Stimulated activated CD4-positive, alpha-beta T cell treated with anti-CD3 and anti-CD28 coated beads, Interleukin-15, amount 100 ng/mL, for 24 hours (primary cell): ENCODE measurements around the gene KCNK2.
A peak's percentile ranks its signal among the peaks of the same experiment; 100 is the strongest.

ENCODE experiments used
- DNase-seq: peaks from one replicate; pipeline ENCODE4 v3.0.0-alpha.2; 2020

KCNK2 gene, protein sequence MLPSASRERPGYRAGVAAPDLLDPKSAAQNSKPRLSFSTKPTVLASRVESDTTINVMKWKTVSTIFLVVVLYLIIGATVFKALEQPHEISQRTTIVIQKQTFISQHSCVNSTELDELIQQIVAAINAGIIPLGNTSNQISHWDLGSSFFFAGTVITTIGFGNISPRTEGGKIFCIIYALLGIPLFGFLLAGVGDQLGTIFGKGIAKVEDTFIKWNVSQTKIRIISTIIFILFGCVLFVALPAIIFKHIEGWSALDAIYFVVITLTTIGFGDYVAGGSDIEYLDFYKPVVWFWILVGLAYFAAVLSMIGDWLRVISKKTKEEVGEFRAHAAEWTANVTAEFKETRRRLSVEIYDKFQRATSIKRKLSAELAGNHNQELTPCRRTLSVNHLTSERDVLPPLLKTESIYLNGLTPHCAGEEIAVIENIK

DNA sequence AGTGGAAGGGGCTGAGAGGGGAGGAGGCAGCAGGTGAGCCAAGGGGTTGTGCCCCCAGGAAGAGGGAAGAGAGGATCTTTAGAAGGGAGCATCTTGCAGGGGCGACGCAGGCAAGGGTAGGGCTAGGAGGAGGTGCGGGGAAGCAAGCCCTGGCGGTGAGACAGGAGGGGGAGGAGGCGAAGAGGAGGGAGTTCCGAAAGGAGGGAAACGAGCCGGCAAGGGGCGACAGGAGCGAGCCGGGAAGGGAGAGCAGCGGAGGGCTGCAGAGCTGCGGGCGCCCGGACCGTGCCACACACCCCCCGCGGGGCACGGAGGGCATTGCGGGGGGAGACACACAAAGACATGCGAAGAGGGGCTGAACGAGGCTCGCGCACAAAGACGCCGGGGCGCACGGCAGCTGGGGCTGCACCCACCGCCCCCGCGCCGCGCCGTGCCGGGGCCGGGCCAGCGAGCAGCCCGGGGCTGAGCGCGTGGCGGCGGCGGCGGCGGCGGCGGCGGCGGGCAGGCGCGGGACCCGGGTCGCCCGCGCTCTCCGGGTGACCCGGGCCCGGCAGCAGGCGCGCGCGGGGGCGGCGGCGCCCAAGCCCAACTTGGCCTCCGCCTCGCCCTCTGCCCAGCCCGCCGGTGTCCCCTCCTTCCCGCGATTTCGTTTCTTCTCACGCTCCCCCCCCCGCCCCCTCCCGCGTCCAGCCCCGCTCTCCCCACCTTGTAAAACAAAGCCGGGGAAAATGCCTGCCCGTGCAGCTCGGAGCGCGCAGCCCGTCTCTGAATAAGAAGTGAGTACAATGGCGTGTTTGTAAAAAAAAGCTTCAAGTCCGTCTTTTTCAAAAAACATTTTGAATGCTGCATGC lies at the start of gene KCNK2:
KCNK2 (plus strand) TSS at position 206 of the 851 bp plus-strand sequence. CDS start 649 bp downstream, outside the sequence.
- peak; percentile 13 for DNase-seq

DNA sequence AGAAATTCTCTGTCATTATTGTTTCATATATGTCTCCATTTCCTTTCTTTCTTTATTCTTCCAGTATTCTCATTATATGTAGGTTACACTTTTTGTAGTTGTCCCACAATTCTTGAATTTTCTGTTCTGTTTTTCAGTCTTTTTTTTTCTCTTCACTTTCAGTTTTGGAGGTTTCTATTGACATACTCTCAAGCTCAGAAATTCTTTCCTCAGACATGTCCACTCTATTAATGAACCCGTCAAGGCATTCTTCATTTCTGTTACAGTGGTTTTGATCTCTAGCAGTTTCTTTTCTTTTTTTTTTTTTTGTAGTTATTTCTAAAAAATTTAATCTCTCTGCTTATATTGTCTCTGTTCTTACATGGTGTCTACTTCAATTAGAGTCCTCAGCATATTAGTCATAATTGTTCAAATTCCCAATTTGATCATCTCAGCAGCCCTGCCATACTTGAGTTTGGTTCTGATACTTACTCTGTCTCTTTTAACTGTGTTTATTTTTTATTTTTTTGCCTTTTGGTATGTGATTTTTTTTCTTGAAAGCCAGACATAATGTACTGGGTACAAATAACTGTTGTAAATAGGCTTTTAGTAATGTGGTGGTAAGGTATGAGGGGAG lies 49.5 kb upstream of the KCNK2 start:
- DNase-seq: no peak

DNA sequence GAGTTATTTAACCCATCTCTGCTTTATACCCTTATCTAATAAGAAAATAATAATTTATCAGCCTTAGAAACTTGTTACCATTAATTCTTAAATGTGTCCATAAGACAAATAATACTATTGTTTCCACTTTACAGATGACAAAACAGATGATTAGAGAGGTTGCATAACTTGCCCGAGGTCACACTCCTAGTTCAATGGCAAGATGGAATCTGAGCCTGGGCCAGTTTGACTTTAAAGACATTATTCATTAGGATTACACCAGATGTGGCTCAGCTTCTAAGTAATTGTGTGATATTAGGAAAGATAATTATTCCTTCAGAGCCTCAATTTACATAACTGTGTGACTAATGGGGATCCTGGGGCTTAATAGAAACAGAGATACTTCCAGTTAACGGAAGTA lies 42.3 kb upstream of the KCNK2 start:
- DNase-seq: no peak

DNA sequence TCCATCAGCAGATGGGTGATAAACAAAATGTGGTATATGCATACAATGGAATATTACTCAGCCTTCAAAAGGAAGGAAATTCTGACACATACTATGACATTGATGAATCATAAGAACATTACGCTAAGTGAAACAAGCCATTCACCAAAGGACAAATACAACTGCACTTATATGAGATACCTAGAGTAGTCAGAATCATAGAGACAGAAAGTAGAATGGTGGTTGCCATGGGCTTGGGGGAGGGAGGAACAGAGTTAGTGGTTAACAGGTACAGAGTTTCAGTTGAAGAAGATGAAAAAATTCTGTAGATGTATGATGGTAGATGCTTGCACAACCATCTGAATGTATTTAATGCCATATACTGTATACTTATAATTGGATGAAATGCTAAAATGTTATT lies 39.1 kb upstream of the KCNK2 start:
- DNase-seq: peak; percentile 31

DNA sequence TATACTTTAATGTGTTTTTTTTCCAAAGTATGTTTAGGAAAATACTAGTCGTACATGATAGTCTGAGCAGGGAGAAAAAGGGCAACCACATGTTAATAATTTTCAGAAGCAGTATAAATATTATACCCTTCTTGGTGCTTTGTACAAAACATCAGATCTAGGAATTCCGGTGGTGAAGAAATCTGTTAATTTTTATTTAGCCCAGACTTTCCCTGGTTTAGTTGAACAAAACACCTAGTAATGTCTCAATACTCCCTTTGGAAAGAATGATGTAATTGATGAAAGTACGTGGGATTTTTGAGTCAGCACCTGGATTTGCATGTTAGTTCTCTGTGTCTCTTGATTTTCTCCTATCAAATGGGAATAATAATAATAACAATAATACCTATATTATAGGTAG lies 38.4 kb upstream of the KCNK2 start:
- DNase-seq: no peak

DNA sequence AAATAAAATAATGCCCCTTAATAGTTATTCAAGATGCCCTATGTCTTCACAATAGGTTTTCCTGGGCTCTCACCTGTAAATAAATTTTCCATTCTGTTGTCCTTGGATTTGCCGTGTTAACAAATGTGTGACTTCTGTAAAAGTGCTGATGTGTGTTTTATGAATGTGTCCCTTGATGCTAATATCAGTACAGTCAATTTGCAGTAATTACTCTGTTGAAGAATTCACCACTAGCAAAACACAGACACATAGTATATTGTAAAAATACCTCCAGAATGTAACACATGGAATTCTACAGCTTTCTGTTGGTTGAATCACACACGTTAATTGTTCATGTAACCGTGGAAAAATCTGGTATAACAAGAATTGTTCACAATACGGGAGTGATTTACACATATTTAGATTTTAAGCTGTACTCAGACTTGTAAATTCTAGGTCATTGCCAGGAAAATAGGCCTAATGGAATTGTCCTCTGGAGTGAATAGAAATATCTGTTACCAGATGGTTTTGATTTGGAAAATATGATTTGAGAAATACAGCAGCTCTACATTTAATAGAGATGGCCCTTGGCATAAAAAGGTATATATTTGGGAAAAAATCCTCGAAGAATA lies 36.7 kb upstream of the KCNK2 start:
- DNase-seq: no peak

DNA sequence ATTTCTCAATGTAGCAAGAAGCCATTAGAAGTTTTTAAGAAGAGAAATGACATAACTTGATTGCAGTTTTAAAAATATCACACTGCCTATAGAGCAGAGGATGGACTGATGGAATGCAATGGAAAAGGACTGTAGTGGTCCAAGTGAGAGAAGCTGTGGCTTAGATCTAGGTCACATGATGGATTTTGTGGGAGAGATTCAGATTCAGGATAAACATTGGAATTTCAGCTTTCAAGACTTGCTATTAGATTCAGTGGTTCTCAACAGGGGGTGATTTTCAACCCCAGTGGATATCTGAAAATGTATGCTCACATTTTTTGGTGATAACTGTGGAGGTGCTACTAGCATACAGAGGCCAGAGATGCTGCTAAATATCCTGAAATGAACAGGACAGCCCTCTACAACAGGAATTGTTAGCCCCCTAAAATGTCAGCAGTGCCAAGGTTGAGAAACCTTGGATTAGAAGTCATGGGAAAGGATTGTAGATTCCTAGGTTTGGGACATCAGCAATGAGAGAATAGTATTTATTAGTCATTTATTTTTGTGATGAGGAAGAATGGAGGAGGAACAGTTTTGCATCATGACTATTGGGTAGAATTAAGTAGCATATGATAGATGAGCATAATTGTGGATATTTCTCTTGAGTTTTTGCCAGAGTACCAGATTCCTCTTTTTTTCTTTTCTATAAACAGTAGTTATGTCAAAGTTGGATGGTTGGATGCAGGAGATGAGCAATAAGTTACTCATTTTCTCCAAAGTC lies 30.1 kb upstream of the KCNK2 start:
- no peak for DNase-seq

DNA sequence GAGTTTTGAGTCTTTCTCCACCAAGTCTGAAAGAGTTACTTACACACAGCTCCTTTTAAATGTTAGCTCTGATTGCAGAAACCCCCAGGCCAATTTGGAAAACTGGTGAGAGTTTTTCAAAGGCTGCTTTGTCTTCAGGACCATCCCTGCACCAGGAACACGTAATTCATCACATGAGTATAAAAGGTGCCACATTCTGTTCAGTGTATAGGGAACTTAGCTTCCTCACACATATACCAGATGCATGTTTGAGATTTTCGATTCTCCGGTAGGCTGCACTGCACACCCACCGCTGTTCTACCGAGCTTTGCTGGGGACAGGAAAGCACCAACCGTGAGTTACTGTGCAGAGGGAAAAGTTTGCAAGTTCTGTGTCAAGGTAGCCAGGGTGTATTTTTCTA lies 28.3 kb upstream of the KCNK2 start:
- no peak for DNase-seq

DNA sequence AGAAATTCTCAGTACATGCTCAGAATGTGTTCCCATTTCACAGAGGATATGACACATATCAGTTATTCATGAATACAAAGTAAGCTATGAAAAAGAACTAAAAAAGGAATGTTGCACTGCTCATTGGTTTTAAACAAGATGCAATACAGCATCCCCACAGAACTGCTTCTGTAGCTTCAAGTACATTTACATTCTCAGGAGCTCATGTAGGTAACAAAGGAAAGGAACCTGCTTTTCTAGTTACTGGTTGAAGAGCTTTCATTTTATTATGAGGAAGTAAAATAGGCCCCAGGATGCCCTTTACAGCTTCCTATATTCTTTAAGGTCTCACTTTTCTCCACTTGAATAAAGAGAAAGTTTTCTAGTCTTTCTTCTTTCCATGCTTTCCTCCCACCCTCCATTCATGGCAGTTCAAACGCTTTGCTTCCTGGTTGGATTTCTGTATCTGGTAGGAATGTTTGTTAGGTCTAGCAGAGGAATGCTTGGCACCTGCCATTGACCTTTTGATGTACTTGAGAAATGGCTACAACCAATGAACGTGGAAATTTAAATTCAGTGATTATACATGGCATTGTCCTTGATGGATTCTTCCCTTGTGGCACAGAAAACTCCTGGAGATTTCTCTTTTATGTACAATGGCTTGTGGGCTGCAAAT lies 27.1 kb upstream of the KCNK2 start:
- no peak for DNase-seq

DNA sequence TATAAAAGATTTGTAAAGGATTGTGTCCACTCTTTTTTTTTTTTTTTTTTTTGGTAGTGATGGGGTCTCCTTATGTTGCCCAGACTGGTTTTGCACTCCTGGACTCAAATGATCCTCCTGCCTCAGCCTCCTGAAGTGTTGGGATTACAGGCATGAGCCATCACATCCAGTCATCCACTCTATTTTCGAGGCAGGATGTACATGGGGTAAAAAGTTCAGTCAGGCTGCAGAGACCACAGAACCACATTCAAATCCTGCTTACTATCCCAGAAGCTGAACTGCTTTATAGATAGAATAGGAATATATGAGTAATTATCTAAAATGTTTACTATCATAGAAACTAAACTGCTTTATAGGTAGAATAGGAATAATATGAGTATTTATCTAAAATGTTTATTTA lies 26.0 kb upstream of the KCNK2 start:
- no peak for DNase-seq

DNA sequence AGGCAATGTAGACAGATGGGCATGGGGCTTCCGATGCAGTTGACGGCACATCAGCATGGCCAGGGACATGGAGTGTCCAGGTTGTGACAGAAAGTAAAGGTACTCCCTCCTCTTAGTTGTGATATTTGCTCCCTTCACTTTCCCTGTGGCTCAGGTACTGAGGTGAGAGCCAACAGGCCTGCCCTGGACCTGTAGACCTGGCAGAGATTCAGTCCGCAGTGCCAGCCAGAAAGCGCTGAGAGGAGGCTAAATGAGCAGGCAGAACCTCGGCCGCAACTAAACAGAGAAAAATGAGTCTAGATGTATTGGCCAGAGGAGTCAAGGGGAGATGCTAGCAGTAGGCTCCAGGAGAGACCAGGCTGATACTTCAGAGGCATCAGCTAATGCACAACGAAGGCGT lies 22.6 kb upstream of the KCNK2 start:
- DNase-seq: no peak

DNA sequence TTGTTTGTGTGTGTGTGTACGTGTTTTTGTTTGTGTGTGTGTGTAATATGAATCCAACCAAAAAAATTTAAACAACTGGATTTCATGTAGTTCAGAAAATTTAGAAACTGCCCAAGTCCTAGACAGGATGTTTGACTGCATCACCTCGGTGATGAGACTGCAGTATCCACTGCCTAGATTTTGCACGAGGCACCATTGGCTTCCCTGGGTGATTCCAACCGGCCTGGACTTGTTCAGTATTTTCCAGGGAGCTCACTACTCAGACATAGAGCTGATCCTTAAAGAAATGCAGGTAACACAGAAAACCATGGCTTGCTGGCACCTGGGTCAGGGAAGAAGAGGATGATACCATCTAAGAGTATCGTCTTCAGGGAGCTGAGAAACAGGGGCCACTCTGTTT lies 18.2 kb upstream of the KCNK2 start:
- DNase-seq: no peak

DNA sequence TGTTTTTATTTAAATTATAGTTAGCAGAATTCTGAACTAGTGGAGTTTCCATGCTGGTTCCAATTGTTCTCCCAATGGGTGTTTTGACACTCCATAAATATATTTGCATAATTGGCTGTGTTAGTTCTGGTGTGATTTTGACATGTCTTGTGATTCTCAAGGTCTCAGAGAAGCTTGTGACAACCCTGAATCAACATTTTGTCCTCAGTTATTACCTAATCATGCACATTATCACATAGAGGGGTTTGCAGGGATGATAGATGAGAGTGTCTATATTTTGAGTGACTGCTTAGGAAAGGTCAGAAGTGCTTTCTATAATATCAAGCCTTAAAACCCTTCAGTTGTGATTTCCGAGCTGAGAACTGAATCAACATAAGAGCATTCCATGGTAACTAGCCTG lies 11.5 kb upstream of the KCNK2 start:
- DNase-seq: no peak

DNA sequence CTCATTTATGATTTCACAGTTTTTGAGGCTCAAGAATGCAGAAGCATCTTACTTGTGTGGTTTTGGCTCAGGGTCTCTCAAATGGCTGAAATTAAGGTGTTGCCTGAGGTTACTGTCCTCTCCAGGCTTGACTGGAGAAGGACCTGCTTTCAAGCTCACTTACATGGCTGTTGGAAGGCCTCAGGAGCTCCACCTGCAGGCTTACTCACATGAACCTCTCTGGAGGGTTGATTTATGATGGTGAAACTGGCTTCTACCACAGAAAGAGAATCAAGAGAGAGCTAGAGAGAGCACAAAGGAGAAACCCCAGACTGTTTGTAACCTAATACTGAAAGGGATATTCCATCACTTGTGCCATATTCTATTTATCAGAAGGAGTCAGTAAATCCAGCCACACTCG lies 6.2 kb upstream of the KCNK2 start:
- DNase-seq: peak; percentile 3

DNA sequence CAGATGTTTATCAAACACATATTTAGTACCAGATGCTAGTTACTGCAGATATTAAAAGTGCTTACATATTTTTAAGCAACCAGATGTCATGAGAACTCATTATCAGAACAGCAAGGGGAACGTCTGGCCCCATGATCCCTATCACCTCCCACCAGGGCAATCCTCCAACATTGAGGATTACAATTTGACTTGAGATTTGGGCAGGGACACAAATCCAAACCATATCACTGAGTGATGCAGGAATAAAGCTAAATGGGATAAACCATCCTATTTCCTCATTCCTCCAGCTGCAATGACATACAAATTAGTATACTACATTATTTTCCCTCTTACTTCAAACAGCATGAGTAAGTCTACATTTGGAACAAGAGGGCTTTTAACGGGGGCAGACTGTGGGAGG lies 3.1 kb upstream of the KCNK2 start:
- DNase-seq: no peak

DNA sequence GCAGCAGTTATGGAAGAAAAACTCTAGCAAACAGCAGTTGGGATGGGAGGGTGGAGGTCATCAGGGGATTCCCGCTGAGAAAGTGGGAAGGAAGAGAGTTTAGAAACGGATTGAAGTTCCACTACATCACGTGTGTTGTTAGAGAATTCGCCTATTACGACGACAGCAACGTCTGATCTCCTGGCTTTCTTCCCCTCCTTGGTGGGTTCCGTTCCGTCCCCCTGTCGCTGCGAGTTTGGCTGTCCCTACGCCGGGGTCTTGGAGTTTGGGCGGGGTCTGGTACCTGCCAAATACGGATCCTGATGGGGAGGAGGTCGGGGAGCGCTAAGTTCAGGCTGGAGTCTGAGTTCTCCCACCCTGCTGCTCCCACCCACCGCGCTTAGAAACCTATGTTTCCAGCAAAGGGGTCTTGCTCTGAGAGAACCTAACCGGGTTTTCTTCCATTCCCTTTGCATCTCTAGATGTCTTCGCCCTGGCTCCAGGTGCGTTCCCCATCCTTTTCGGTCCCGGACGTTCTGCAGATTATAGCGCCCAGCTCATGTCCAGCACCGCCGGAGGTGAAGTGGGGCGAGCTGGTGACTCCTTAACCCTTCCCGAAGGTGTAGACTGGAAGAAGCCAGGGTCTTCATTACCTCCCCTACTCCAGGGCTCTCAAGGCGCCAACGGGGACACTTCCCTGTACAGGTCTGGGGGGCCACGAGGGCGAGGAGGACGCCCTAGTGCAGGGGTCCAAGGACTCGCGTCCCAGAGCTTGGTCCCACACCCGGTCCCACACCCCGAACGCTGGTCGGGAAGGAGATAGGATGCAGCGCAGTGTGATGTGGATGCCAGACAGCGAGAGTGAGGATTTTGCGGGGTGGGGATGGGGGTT lies 641 bp upstream of the KCNK2 start:
- DNase-seq: peak; percentile 1

DNA sequence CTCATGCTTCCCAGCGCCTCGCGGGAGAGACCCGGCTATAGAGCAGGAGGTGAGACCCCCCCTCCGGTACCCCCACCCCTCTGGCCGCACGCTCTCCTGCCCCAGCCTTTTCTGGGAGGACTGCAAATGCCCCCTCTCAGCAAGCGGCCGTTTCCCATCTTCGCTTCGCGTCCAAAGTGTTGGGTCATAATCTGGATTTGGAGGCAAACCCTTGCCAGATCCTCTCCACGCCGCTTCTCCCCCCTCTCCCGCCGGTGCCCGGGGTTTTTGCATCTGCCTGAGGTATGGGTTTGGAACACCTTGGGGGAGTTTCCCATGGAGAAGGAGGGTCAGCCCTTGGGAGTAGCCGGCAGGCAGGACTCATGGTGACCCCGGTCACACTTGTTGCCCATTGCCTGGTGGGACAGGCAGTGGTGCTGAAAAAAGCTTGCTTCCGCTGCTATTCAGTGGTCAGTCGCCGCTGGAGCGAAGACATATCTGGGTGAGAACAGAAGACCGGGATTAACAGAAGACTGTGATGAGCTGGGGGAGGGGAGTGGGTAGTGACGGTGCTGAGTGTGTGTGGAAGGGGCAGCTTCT lies 935 bp downstream of the KCNK2 start:
- DNase-seq: no peak

DNA sequence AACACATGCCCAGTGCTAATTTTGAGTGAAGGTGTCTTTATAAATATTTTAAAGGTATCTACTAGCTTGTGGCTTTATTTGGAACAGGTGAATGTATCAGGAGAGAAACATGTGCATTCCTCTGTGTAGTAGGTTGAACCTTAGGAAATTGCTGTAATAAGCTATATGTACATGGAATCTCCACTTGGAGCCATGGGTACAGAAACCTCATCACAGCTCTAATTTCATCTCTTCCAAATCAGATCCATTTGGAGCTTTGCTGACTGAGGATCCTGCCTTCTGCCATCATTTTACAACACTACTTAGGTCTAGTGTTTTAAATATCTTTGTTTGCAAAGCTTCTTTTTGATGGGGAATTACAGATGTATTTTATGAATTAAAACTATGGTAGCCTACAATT lies 2.1 kb downstream of the KCNK2 start:
- DNase-seq: no peak

DNA sequence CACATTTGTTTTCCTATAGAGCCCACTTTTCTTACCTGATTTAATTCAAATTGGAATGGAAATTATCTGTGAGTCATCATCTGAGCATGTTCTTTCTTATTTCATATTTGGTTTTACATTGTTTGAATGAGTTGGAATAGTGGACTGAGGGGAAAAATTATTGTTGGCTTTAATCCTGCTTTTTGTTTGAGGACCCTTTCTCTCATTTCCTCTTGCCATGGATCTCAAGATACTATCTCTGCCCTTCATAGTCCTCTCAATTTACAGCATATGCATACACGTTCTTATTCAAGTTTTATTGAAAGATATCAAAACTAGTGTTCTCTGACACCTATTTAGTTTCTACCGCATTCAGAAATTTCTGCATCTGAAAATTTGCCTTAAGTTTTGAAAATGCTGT lies 5.1 kb downstream of the KCNK2 start:
- DNase-seq: no peak

DNA sequence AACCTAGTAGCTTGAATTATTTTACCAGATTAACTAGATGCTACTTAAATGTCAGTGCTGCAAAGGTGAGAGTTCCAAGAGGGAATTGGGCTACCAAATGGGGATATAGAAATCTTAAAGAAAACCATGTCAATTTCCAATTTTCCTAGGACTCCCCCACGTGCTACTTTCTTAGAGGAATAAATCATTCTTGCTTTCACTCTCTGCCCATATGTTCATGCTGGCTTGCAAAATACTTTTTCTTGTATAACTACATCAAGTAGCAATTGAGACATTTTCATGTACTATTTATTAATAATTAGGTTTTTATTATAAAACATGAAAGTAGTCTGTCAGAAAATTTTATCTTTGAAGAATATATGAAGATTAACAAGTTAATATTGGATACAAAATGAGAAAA lies 11.8 kb downstream of the KCNK2 start:
- no peak for DNase-seq

DNA sequence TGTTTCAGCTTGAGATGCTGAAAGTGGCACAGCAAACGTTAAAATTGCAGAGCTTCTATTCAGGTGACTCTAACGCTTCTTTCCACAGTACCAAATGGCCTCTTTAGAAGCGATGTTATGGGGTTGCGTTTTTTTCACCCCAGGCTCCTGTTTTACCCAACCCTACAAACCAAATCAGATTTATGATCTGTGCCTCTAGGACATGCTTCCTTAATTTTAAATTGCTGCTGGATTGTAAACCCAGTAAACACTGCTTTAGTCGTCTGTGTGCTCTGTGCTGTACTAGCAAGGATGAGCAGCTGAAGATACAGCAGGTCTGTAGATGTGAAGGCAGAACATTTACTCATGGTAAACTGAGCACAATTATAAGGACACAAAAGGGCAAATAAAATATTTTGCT lies 13.0 kb downstream of the KCNK2 start:
- no peak for DNase-seq
